Spleen (tissue), 11 donors: Measurements from ENCODE around the gene ERC2. TPM values are rescaled to one million over a fixed set of nuclear protein-coding genes. Genes with fewer than 3 reads are reported as not detected.

Experiments
- DNase-seq: peaks from one replicate; pipeline ENCODE4 v3.0.0-alpha.2; 2020
- H3K27ac ChIP-seq, 8 donors: fragments of 200-600 bp; sonication (generic) in 7 of 8; 1 replicate in 4 of 8; 2 replicates in 4 of 8; pipeline versions ENCODE4 v1.5.0 to v1.8.0; 2016 to 2021; ENCODE audit warnings: inconsistent platforms in 4 of 8, mild to moderate bottlenecking in 4 of 8, moderate library complexity in 1 of 8
- H3K27me3 ChIP-seq, 7 donors: fragments of 200-600 bp; sonication (generic) in 6 of 7; replicated peaks in 1 of 7; 1 replicate in 4 of 7; 2 replicates in 3 of 7; pipeline versions ENCODE4 v1.5.0 to v1.8.0; 2016 to 2021; ENCODE audit warnings: inconsistent platforms in 3 of 7, mild to moderate bottlenecking in 1 of 7
- H3K36me3 ChIP-seq, 6 donors: fragments of 200-600 bp; sonication (generic) in 5 of 6; 1 replicate in 4 of 6; 2 replicates in 2 of 6; pipeline versions ENCODE4 v1.5.0 to v1.8.0; 2016 to 2021; ENCODE audit warnings: inconsistent platforms in 2 of 6
- H3K4me1 ChIP-seq, 6 donors: fragments of 200-600 bp; sonication (generic) in 5 of 6; 1 replicate in 3 of 6; 2 replicates in 3 of 6; pipeline versions ENCODE4 v1.5.0 to v1.8.0; 2016 to 2021; ENCODE audit warnings: inconsistent platforms in 3 of 6
- H3K4me3 ChIP-seq, 8 donors: fragments of 200-600 bp; sonication (generic) in 7 of 8; 1 replicate in 4 of 8; 2 replicates in 4 of 8; pipeline versions ENCODE4 v1.5.0 to v1.8.0; 2016 to 2021; ENCODE audit warnings: inconsistent platforms in 4 of 8, mild to moderate bottlenecking in 4 of 8, moderate library complexity in 2 of 8
- H3K9me3 ChIP-seq, 8 donors: fragments of 200-600 bp; sonication (generic) in 7 of 8; 1 replicate in 4 of 8; 2 replicates in 4 of 8; pipeline versions ENCODE4 v1.5.0 to v1.8.0; 2016 to 2021; ENCODE audit warnings: inconsistent platforms in 4 of 8
- CTCF ChIP-seq, 11 experiments: fragments of 200-600 bp in 7 of 11; fragments of 450-650 bp in 4 of 11; sonication (generic) in 4 of 11; IDR thresholded peaks in 8 of 11; conservative IDR thresholded peaks in 3 of 11; 1 replicate in 7 of 11; 2 replicates in 4 of 11; pipeline versions ENCODE4 v1.4.0 to v1.8.0; 2016 to 2021; ENCODE audit warnings: antibody characterized with exemption in 11 of 11, inconsistent platforms in 4 of 11, mild to moderate bottlenecking in 1 of 11
- POLR2A ChIP-seq, 3 donors: fragments of 450-650 bp; IDR thresholded peaks; one replicate each; pipeline ENCODE4 v1.5.1; 2017; ENCODE audit warnings: antibody characterized with exemption in 3 of 3, mild to moderate bottlenecking in 1 of 3
- POLR2AphosphoS5 ChIP-seq, 3 donors: sonication (generic); formaldehyde crosslinking; IDR thresholded peaks; one replicate each; pipeline ENCODE4 v1.5.1; 2017; ENCODE audit warnings: antibody characterized with exemption in 3 of 3
- WGBS, 5 donors: extraction: QIAGEN DNeasy Blood & Tissue Kit in 3 of 5; methylation state at CpG; one replicate each; pipeline versions ENCODE4 v1.1.5 to v1.1.7; 2013 to 2018; 5-methylcytosine and 5-hydroxymethylcytosine counted together
- intact Hi-C: fragments of 100-400 bp; cut with DNase I; formaldehyde crosslinking; loops from one replicate; pipeline ENCODE4 v1.15.0; 2023; ENCODE audit warnings: low total_unique reads
- polyA plus RNA-seq, 3 donors: library from polyadenylated mRNA; stranded (reverse); fragments of 200-250 nt; gene quantifications; one replicate each; pipeline ENCODE4 v1.2.1, GENCODE V29; 2013
- total RNA-seq, 7 donors: library from RNA; depleted of rRNA in 3 of 7; stranded (reverse); fragments of >200 nt in 3 of 7; fragmentation: NEBNext Ultra II Directional in 4 of 7; extraction: Animal tissue kit (Norgen Biotek cat#: 25700) in 4 of 7; gene quantifications; one replicate each; pipeline versions ENCODE4 v1.1.0 to v1.2.1, GENCODE V29; 2016 to 2021
- donor health status: healthy with polysubstance abuse.
- donor health status: DM: no; HTN: no; CAD: no; lungs with moderate emphysema.
- donor health status: DM: no; HTN: no; CAD: no.
- donor health status: Bipolar disorder and iron deficiency.
- donor health status: healthy.
- donor health status: DM: no; HTN: no; CAD: no.
- donor health status: DM: yes; HTN: yes; CAD: no.

ERC2 gene
- total and polyA plus RNA-seq, 10 donors, result 0.04 to 4.9 (median 0.39) TPM

- Histone ChIP-seq H3K27me3 (no peaks in the 10 kb centered on the region), H3K9me3 (no peaks in the 10 kb centered on the region), H3K4me3 (no peak overlapping the region), H3K36me3 (no peaks in the 10 kb centered on the region), H3K27ac (no peak overlapping the region), H3K4me1 (peaks cover 0 to 7% (median 0%) of the 10 kb centered on the region in 6 donors)
- WGBS, 5 donors, result 81 to 86% (median 81%) methylated on average over 7 of the region's 7 CpGs
- intact Hi-C loops, result no loop called here
- no peak for TF ChIP-seq CTCF (IDR thresholded peaks at IDR 0.05 in 8 of 11, conservative IDR thresholded peaks at IDR 0.05 in 3 of 11)
- no peak for TF ChIP-seq POLR2AphosphoS5 (IDR thresholded peaks at IDR 0.05)
- TF ChIP-seq POLR2A (IDR thresholded peaks at IDR 0.05), result no peak
- no peak for DNase-seq
Observed at GRCh38 chr3:55765398-55765797, 702.9 kb downstream of the ERC2 start.

- 84 to 92% (median 88%) methylated on average over 2 of the region's 2 CpGs for WGBS, 5 donors
- H3K9me3 ChIP-seq, result no peaks in the 10 kb centered on the region
- no peak for TF ChIP-seq CTCF (IDR thresholded peaks at IDR 0.05 in 8 of 11, conservative IDR thresholded peaks at IDR 0.05 in 3 of 11)
- TF ChIP-seq POLR2A (IDR thresholded peaks at IDR 0.05), result no peak
- TF ChIP-seq POLR2AphosphoS5 (IDR thresholded peaks at IDR 0.05), result no peak
- no peak overlapping the region for H3K4me3 ChIP-seq
- H3K4me1 ChIP-seq, result peaks cover 0 to 9% (median 0%) of the 10 kb centered on the region in 6 donors
- H3K27me3 ChIP-seq, result no peaks in the 10 kb centered on the region
- no peak overlapping the region for H3K27ac ChIP-seq
- no peaks in the 10 kb centered on the region for H3K36me3 ChIP-seq
- no peak for DNase-seq
- intact Hi-C loops, result no loop called here
Observed at GRCh38 chr3:55756976-55757375, 711.3 kb downstream of the ERC2 start.

GRCh38 chr3:55755516-55756205, 712.6 kb downstream of the ERC2 start:
- no peak overlapping the region for H3K27ac ChIP-seq
- no peak for DNase-seq
- intact Hi-C loops, result no loop called here
- no peak overlapping the region for H3K4me3 ChIP-seq
- H3K4me1 ChIP-seq, result peaks cover 0 to 9% (median 0%) of the 10 kb centered on the region in 6 donors
- 77 to 84% (median 79%) methylated on average over 9 of the region's 9 CpGs for WGBS, 5 donors
- no peaks in the 10 kb centered on the region for H3K36me3 ChIP-seq
- TF ChIP-seq POLR2A (IDR thresholded peaks at IDR 0.05) (no peak), POLR2AphosphoS5 (IDR thresholded peaks at IDR 0.05) (no peak), CTCF (IDR thresholded peaks at IDR 0.05 in 8 of 11, conservative IDR thresholded peaks at IDR 0.05 in 3 of 11) (no peak)
- no peaks in the 10 kb centered on the region for H3K9me3 ChIP-seq
- H3K27me3 ChIP-seq, result no peaks in the 10 kb centered on the region

- WGBS, 5 donors, result 82 to 96% (median 93%) methylated on average over 5 of the region's 5 CpGs
- Histone ChIP-seq H3K27me3 (no peaks in the 10 kb centered on the region), H3K27ac (no peak overlapping the region), H3K4me1 (no peaks in the 10 kb centered on the region), H3K4me3 (no peak overlapping the region), H3K9me3 (peaks cover 0 to 8% (median 0%) of the 10 kb centered on the region in 8 donors), H3K36me3 (no peaks in the 10 kb centered on the region)
- intact Hi-C loops, result no loop called here
- DNase-seq, result no peak
- no peak for TF ChIP-seq POLR2A (IDR thresholded peaks at IDR 0.05)
- no peak for TF ChIP-seq CTCF (IDR thresholded peaks at IDR 0.05 in 8 of 11, conservative IDR thresholded peaks at IDR 0.05 in 3 of 11)
- TF ChIP-seq POLR2AphosphoS5 (IDR thresholded peaks at IDR 0.05), result no peak
Observed at GRCh38 chr3:55752911-55753310, 715.4 kb downstream of the ERC2 start.
